Measurements from ENCODE around the gene ZFP69.
A peak's percentile ranks its signal among the peaks of the same experiment; 100 is the strongest.
"Not testable (repeated sequence)": the region's sequence is repeated elsewhere in the genome, so short reads cannot be mapped to it uniquely, and the experiment has no call there.

Gene ZFP69
- 5.0 to 8.2 reads per million in 2 donors for total RNA-seq

DNA sequence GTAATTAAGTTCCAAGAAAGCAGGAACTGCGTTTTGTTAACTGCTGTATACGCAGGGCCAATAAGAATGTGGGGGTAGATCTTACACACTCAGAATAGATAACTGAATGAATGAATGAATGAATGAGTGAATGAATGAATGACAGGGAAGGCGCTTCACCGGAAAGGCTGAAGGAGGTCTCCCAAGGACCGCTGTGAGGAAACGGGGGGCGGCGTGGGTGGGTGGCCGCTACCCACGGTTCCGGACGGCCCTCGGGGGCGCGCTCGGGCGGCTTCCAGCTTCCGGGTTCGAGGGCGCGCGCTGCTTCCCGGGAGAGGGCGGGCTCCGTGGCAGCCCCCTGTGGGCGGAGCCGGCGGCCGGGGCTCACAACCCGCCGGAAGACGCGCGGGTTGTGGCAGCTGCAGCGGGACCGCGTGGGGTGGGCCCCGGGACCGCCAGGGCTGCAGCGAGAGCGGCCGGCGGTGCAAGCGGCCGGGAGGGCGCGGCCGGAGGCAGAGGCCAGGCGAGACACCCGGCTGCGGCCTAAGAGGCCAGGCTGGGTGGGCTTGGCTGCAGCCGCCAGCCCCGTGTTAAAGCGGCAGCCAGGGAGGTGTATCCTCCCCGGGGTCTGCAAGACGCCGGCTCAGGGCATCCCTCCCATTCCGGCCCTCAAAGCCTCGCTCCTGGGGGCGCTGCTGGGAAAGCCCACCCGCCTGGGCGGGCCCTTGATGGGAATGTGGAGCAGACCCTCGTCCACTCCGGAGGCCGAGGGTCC, at the start of gene ZFP69:
ZFP69 (plus strand) TSS at position 367 of the 754 bp plus-strand sequence. CDS start 2,072 bp downstream, outside the sequence.
- DNase-seq, result peak; percentile 39 to 86 (median 57)

GRCh38 chr1:40431385-40431784, 45.7 kb upstream of the ZFP69 start:
- no peak for DNase-seq

DNA sequence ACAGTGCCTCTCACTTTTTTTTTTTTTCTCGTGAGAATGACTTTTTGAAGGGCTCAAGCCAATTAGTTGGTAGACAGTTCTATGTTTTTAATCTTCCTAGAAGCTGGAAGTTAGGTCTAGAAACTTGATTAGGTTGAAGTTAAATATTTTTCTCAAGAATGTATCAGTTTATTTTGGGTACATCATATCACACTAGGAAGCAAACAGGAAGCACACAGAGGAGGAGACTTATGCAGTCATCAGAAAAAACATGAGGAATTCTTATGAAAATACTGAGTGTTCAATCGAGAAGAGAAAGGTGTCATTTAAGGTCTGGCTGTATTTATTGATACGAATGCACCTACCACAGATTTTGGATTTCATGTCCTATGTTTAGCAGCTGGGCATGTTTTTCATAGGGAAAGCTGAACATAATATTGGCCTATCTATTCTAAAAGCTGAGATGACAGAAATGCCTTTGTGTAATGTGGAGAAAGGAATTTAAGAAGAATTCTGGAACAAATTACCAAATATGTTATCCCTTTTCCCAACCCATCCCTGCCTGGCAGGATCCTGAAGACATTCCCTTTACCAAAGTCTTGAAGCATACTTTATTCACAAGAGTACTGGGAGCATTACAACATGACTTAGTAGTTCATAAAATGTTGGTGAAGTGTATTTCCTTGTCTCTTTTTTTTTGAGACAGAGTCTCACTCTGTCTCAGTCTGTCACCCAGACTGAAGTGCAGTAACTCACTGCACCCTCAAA, 44.3 kb upstream of the ZFP69 start:
- DNase-seq, result no peak

- DNase-seq, result no peak
These were observed 41.6 kb upstream of the ZFP69 start for GRCh38 chr1:40435471-40435870.

DNA sequence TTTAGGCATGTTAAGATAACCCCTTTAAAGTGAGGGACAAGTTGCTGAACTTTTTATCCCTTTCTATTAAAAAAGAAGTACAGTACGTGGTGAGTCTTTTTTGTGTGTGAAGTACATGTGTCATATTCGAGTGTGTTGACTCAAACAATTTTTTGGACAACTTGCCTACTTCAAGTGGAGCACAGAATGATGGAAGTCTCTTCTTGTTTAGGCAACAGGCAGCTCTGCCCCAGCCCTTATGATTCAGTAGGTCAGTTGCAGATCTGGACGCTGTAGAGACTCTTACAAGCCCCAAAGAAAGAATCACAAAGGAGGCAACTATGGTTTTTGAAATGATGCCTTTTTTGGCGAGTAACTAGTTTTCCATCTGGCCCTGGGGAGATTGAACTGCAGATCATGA, 41.2 kb upstream of the ZFP69 start:
- no peak for DNase-seq

- peak in 1 of 5 experiments; percentile 7 for DNase-seq
These were observed 38.6 kb upstream of the ZFP69 start for GRCh38 chr1:40438391-40439015.

DNA sequence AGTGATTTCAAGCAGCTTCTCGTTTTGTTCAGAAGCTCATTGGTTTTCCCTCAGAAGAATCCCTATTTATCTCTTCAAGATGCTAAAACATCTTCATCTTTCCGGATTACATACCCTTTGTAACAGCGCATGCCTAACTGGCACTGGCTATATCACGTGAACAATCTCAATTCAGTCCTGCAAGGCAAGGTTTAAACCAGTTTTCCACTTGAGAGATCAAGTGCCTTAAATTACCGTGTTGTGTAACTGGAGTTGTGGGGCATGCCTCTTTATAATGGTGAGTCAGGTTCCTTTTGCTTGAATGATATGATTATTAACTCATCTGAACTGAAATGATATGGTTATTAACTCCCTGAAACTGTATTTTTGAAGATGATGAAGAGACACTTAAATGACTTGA, 37.8 kb upstream of the ZFP69 start:
- DNase-seq, result no peak

GRCh38 chr1:40449684-40450494, 27.2 kb upstream of the ZFP69 start, which contains the start of gene ZFP69B:
TSS of gene ZFP69B (plus strand) at chr1:40450476. CDS start at chr1:40450962, 486 bp downstream.
- DNase-seq, result peak; percentile 73 to 88 (median 81)

- peak; percentile 18 to 81 (median 71) for DNase-seq
These were observed 26.4 kb upstream of the ZFP69 start for GRCh38 chr1:40450495-40451237.

GRCh38 chr1:40451238-40451585, 25.9 kb upstream of the ZFP69 start:
- DNase-seq, result no peak

- no peak for DNase-seq
These were observed 22.2 kb upstream of the ZFP69 start for GRCh38 chr1:40454873-40455272.

GRCh38 chr1:40462956-40463590, 14.0 kb upstream of the ZFP69 start:
- DNase-seq, result no peak

GRCh38 chr1:40469327-40469726, 7.8 kb upstream of the ZFP69 start:
- DNase-seq, result no peak

- no peak for DNase-seq
These were observed 1.8 kb upstream of the ZFP69 start for GRCh38 chr1:40475268-40475667.

DNA sequence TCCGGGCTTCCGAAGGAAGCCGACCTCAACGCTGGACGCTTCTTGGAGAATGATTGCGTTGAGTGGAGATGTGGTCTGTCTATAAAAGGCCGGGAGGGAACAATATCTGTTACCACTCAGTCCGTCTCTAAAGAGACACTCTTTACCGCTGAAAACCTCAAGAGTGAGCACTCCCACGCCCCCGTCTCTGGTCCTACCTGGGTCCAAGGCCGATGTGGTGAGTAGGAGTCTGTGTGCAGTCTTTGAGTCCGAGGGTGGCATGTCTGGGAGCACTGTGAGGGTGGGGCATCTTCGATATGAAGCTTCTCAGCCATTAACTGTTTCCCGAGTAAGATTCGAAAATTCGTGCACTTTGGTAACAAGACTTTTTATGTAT, 576 bp downstream of the ZFP69 start:
- peak in 1 of 5 experiments; percentile 26 for DNase-seq

- DNase-seq, result no peak
These were observed 1.2 kb downstream of the ZFP69 start for GRCh38 chr1:40478276-40478675.

DNA sequence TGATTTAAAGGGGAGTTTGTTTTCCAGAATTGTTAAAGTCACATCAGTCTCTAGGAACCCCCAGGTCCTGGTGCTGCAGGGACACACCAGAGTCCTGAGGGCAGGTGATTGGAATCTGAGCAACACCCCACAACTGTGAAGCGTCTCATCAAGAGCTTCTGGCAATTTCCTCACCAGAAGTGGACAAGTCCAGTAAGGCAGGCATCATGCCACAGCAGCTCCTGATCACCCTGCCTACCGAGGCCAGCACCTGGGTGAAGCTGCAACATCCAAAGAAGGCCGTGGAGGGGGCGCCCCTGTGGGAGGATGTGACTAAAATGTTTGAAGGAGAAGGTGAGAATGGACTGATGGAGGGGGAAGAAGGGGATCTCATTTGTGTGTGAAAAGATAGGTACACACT, 2.1 kb downstream of the ZFP69 start:
- DNase-seq, result no peak

DNA sequence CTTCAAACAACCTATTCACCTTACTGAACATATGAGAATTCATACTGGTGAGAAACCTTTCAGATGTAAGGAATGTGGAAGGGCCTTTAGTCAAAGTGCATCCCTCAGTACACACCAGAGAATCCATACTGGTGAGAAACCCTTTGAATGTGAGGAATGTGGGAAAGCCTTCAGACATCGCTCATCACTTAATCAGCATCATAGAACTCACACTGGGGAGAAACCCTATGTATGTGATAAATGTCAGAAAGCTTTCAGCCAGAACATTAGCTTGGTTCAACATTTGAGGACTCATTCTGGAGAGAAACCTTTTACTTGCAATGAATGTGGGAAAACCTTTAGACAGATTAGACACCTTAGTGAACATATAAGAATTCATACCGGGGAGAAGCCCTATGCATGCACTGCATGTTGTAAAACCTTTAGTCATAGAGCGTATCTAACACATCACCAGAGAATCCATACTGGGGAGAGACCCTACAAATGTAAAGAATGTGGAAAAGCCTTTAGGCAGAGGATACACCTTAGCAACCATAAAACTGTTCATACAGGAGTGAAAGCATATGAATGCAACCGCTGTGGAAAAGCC, 18.3 kb downstream of the ZFP69 start:
- DNase-seq, result no peak

- DNase-seq, result not testable (repeated sequence)
These were observed 25.6 kb downstream of the ZFP69 start for GRCh38 chr1:40502651-40503050.

- DNase-seq, result peak in 1 of 5 experiments; percentile 3
These were observed 30.9 kb downstream of the ZFP69 start for GRCh38 chr1:40507973-40508372.
